Lung microvascular endothelial cell (primary cell): ENCODE results near the gene GCNT2. TPM values are rescaled to one million over a fixed set of nuclear protein-coding genes. Genes with fewer than 3 reads are reported as not detected.
"Not testable (repeated sequence)": the region's sequence is repeated elsewhere in the genome, so short reads cannot be mapped to it uniquely, and the experiment has no call there.

Experiments used
- DNase-seq, 2 donors: peaks; one replicate each; pipeline versions ENCODE4 v3.0.0 to v3.0.0-alpha.2; 2010; ENCODE audit warnings: low read depth in 2 of 2
- total RNA-seq: library from RNA; depleted of rRNA; stranded (reverse); fragments of >200 nt; gene quantifications from 2 replicates; pipeline ENCODE4 v1.2.1, GENCODE V29; 2014

The GCNT2 gene
- total RNA-seq, 1 donor from 2014 or later = 58.9 TPM

DNA sequence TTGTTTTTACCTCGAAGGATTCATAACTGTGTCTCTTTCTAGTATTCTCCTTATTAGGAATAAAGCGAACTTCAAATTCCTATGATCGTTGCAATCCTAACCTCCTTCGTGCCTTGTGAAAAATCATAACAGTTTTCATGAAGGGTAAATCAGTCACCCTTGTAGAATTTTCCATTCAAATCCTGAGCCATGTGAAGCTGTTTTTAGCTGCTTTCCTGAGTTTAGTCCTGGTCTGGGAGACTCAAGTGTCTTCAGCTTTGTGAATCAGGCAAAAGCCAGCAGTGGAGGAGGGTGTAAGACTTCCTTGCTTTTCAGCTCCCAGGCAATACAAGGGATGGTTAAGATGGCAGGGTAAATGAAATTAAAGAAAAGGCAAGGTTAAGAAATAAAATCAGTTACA is 24.3 kb downstream of the GCNT2 start:
- DNase-seq = no peak

DNA sequence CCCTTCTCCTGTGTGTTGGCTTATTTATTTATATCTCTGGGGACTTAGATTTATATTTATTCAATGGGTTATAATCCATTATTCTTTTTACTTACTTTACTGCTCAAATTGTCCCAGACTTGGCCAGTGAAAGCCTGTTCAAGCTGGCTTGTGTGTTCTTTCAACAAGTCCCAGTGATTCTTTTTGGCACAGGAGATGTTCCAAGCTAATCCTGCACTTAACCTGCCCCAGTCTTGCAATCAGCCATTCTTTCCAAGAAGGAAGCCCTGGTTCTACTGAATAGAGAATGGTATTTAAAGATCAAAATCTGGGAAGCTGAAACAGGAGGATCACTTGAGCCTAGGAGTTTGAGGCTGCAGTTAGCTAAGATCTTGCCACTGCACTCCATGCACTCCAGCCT is 26.7 kb downstream of the GCNT2 start:
- DNase-seq = no peak

DNA sequence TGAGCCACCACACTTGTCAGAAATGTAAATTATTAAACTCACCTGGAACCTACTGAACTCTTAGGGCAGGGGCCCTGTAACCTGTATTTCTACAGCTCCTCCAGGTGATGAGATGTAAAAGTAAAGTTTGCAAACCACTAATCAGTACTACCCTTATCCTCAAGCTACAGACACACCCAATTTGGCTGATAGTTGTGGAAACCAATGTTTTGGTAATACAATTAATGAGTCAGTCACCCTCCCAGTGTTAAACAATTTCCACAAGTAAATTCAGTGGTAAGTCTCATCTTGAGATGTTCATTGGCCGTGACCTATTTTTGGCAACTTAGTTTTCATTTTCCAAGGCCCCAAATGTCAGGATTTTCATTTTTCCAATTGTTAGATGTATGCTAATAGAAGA is 29.6 kb downstream of the GCNT2 start:
- DNase-seq = no peak

DNA sequence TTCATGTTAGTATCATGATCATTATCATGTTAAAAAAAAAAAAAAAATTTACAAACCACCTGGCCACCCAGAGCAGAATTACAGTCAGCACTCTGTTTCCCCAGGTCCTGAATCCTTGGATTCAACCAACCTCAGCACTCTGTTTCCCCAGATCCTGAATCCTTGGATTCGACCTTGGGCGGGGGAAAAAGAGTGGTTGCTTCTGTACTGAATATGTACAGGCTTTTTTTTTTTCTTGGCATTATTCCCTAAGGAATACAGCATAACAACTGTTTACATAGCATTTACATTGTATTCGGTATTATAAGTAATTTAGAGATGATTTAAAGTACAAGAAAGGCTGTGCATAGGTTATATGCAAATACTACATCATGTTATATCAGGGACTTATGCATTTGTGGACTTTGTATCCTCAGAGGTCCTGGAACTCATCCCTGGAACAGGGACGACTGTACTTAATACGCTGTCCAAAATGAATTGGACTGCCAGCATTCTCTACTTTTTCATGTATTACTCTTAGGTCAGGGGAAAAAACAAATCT is 31.2 kb downstream of the GCNT2 start:
- DNase-seq = no peak

DNA sequence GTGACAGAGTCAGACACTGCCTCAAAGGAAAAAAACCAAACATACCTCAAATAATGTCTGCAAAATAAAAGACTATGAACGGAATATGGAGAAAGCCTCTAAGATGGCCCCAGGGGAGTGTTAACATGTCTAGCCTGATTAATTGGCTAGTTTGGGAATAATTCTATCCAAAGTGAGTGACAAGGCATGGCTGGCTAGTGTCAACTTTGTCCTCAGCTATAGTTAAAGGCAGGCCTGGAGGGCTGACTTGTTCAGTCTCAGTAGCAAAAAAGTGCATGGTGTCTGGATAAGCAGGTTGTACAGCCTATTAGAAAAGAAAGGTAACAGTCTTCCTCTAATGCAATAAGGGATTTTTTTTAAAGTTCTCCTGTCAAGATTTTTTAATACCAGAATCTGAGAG is 32.7 kb downstream of the GCNT2 start:
- DNase-seq = no peak

DNA sequence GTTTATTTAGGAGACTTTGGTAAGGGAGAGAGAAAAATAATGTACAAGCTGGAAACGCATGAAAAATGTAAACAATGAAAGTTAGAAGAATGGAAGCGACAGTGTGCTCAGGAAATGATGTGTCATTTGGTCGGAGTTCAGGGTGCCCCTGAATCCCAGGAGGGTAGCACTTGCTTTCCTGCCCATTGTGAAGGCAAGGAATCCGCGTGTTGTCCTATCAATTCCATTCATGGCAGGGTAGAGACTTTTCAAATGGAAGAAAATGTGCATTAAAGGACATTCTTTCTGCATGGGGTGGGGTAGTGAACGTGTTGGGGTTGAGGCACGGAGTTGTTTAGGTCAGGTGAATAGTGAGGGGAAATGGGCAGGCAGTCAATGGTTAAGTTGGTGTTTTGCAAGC is 33.7 kb downstream of the GCNT2 start:
- DNase-seq = peak; percentile 68 to 75

DNA sequence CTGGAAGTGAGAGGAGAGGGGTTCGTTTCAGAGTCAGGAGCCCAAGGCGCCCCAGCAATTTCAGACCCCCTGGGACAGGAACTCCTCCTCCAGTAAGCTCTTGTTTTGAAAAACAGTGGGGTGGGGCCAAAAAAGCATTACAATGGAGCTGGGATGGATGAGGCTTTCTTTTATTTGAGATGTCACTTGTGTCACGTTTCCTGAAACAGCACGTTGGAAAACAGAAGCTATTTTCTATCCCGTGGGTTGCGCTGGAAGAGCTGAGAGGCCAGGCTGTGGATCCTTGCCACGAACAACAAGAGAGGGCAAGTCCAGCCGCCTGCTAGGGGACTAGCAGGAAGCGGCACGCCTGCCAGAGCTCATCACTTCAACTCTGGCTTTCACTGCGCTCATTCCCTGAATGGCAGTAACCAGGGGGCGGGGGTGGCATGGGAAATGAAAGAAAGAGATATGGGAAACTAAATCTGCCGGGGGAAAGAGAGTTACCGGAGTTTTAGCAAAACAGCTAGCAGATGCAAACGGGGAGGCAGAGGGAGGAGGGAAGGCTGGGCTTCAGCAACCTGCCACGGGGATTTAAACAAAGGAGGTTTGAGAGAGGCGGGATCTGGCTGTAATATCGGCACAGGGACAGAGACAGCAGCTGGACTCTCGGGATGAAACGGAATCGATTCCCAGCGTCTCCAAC is 34.6 kb downstream of the GCNT2 start:
- peak; percentile 61 to 99 for DNase-seq

DNA sequence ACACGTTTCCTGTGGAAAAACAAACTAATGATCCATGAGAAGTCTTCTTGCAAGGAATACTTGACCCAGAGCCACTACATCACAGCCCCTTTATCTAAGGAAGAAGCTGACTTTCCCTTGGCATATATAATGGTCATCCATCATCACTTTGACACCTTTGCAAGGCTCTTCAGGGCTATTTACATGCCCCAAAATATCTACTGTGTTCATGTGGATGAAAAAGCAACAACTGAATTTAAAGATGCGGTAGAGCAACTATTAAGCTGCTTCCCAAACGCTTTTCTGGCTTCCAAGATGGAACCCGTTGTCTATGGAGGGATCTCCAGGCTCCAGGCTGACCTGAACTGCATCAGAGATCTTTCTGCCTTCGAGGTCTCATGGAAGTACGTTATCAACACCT is 35.4 kb downstream of the GCNT2 start:
- peak in 1 of 2 donors; percentile 19 for DNase-seq

DNA sequence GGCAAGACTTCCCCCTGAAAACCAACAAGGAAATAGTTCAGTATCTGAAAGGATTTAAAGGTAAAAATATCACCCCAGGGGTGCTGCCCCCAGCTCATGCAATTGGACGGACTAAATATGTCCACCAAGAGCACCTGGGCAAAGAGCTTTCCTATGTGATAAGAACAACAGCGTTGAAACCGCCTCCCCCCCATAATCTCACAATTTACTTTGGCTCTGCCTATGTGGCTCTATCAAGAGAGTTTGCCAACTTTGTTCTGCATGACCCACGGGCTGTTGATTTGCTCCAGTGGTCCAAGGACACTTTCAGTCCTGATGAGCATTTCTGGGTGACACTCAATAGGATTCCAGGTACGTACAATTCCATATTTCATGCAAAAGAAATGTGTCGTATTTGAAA is 35.8 kb downstream of the GCNT2 start:
- peak in 1 of 2 donors; percentile 74 for DNase-seq

DNA sequence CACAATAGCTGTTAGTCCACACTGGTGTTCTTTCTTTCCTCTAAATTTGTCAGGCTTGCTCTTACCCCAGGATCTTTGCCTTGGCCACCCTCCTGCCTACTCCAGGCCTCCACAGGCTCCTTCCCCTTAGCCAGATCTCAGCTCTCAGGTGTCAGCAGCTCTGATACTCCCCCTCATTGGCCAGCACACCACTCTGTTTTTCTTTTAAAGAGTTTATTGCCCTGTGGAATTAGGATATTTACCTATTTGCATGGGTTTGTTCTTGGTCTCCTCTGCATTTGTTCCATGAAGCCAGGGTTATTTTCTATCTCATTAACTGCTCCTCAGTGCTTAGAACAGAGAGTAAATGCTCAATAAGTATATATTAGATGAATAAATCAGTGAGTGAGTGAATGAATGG is 36.8 kb downstream of the GCNT2 start:
- no peak for DNase-seq

DNA sequence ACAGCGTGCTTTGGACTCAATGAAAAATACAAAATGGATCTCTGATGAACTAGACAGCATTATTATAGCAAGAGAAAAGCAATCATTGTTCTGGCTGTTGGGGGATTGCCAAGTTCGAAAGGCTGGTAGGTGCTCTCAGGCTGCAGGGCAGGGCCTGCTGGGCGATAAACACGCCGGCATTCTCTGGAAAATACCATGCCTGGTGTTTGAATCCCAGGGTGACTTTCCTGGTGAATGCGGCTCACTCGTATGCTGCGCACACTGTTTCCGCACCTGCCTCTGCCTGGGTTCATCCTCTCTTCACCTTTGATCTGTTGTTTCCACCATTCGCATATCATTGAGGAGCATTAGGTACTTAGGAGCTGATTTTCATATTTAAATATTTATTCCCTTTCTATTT is 37.4 kb downstream of the GCNT2 start:
- peak in 1 of 2 donors; percentile 96 for DNase-seq

DNA sequence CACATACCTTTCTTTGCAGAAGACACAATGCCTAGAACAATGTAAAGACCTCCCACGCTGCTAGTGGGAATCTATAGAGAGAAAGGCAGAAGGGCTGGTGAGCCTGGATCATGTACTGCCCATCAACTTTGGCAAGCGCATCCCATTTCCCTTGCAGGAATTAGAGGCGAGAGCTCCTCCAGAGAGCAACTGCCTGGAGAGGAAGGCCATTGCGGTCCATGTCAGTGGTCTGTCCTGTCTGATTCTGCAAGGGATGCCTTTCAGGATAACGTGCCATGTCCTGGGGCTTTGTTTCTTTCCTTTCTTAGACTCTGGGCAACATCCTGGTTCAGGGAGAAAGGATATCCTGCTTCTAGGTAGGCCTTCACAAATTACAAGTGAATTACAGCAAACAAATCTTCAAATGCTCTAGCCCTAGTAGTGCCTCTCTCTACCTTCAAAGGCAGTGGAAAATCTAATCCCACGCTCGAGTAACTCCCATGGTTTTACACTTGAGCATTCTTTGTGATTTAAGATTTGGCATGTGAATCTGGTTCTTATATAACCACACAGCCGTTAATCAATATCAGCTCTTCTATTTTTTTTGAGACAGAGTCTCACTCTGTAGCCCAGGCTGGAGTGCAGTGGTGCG is 38.5 kb downstream of the GCNT2 start:
- DNase-seq = peak; percentile 7 to 36

DNA sequence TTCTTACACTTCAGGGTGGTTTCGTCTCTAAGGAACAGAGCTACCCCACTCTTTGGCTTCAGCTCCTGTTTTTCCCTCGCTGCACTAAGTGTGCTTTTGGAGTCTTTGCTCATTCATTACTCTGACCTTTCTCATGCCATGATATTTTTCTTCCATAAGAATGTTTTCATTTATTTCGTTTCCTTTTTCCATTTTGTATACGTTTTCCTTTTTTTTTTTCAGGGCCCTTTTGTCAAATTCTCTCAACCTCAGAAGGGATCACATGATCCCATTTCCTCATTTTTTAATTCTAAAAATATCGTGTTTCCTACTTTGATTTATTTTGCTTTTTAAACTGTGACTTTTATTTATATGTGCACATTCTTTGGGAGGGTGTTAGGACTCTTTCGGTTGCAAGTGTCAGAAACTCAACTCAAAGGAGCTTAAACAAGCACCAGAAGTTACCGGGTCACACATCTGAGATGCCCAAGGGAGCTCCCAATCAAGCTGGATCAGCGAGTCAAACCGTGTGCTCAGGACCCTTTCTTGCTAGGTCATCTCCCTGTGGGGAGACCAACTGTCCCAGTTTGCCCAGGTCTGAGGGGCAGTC is 40.6 kb downstream of the GCNT2 start:
- peak; percentile 23 to 61 for DNase-seq

DNA sequence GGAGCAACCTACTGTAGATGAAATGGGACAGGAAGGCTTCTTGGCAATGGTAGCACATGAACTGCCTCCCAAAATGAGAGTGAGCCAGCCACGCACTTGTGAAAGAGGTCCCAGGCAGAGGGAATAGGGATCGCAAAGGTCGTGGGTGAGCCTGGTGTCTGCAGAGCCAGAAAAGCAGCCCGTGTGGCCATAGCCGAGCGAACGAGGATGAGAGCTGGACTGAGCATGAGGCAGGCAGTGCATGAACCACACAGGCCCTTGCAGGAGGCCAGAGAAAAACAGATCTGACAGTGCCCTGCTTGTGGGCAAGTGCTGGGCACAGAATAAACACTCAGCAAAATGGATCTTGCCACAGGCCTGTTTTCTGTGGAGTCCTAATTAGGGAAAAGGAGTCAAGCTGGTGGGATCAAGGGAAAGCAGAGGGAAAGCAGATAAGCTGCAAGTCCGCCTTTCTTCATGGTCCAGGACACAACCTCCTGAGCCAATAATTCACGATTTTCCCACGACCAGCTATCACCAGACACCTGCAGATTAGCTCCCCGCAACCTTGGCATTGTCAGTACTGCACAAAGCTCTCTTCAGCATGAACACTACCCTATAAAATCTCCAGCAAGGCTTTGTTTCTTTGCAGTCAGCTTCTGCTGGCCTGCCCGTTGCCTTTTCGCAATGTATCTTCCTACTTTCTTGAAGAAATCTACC is 44.0 kb downstream of the GCNT2 start:
- no peak for DNase-seq

DNA sequence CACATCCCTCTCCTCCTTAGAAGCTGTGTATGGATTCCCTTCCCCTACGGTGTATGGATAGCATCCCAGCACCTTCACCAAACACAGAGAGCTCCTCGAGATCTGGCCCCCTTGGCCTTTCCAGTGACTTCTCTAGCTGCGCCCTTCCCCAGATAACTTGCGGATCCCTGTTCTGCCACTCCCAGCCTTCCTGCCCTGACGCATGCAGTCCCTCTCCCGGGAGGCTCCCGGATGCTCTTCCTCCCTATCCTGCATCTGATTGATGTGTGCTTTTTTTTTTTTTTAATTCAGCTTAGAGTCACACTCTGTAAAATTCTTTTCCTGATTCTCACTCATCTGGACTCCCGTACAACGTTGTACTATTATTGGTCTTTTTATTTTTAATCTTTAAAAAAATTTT is 44.8 kb downstream of the GCNT2 start:
- DNase-seq = peak in 1 of 2 donors; percentile 46

DNA sequence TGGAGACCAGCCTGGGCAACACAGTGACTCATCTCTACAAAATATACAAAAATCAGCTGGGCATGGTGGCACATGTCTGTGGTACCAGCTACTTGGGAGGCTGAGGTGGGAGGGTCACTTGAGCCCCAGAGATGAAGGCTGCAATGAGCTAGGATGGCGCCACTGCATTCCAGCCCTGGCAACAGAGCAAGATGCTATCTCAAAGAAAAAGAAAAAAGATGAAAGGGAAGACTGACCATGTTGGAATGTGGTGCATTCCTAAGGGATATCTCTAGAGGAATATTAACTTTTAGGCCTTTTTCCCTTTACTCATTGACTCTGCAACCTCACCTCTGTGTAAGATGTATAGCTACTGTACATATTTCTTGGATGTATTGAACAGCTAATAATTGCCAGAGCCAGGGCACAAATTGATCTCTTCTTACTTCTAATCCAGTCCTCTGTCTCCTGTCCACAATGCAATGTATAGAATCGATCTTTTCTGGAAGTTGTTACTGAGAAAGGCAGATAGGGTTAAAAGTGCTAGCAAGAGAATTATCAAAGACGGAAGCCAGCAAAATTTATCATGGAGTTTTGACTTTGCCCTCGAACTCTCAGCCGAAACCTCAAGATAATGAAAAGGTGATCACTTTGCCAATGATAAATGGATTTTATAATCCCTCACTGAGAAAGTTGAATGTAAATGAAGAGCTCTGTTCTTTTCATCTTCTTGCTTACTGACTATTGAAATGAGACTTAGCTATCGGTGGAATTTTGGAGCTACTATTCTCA is 46.3 kb downstream of the GCNT2 start:
- DNase-seq = no peak

DNA sequence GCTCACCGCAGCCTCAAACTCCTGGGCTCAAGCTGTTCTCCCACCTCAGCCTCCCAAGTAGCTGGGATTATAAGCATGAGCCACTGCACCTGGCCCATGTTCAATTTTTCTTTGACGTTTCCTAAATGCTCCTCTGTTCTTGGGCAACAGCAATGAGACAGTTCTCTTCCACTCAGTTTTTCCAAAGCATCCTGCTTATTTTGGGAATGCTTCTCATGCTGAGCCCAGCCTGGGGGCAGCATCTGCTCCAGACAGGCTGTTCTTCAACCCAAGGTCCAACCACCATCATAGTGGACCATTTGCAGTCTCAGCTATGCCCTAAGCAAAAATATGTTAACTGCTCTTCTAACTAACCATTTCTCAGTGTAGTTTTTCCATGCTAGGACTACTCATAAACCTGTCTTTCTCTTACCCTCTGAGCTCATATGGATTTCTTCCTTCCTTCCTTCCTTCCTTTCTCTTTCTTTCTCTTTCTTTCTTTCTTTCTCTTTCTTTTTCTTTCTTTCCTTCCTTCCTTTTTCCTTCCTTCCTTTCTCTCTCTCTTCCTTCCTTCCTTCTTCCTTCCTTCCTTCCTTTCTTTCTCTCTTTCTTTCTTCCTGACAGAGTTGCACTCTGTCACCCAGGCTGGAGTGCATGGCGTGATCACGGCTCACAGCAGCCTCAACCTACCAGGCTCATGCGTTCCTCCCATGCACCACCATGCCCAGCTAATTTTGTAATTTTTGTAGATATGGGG is 48.4 kb downstream of the GCNT2 start:
- no peak for DNase-seq

DNA sequence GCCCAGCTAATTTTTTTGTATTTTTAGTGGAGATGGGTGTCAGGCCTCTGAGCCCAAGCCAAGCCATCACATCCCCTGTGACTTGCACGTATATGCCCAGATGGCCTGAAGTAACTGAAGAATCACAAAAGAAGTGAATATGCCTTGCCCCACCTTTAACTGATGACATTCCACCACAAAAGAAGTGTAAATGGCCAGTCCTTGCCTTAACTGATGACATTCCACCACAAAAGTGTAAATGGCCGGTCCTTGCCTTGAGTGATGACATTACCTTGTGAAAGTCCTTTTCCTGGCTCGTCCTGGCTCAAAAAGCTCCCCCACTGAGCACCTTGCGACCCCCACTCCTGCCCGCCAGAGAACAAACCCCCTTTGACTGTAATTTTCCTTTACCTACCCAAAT is 54.4 kb downstream of the GCNT2 start:
- DNase-seq = not testable (repeated sequence)

DNA sequence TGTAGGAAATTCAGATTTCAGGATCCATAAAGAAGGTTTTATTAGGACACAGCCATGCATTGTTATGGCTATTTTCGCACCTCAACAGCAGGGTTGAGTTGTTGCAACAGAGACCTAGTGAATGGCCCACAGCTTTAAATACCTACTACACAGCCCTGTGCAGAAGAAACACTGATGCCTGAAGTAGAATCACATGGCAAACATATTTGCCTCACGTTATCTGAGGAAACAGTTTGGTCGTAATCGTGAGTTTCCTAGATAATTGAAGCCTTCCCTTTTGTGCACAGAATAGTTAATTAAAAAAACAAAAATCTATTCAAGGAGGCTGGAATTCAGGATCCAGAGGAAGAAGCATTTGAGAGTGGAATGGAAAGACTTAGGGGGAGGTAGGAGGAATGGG is 55.1 kb downstream of the GCNT2 start:
- no peak for DNase-seq

DNA sequence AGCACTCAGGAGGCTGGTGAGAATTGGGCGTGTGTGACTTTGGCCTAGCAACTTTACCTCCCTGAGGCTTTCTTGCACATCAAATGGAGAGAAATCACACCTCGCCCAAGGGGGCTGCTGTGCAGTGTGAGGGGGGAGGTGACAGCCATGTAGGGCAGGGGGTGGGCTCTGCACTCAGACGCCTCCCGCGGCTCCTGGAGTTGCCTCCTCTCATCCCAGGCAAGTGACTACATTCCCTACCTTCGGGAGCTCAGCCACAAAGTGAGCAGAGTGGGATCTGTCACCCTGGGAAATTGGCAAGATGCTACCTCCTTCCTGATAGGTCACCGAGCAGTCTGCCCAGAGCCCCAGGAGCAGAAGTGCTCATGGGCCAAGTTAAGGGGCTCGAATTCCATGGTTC is 56.0 kb downstream of the GCNT2 start:
- DNase-seq = no peak

DNA sequence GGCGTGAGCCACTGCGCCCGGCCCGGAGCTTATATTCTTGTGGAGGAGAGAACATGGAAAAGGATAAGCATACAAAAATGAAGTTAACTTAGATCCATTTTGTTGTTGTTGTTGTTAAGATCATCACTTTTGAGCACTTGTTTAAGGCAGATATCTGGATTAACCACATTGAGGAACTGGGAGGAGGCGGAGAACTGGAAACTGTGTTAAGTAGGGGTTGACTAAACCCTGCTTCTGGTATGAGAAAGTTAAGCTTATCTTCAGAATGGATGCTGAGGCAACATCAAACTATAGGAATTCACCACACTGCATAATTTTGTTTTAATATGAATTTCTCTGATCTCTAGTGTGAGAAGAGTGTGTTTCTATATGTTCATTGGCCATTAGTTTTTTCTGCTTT is 57.6 kb downstream of the GCNT2 start:
- no peak for DNase-seq
